Neural cell (in vitro differentiated cells): ENCODE data around the gene GLUL. TPM values are rescaled to one million over a fixed set of nuclear protein-coding genes. Genes with fewer than 3 reads are reported as not detected.

ENCODE experiments used
- H2AFZ ChIP-seq: fragments of 200-600, 300-800 bp; sonication (generic), shearing (Covaris generic); 2 replicates; pipeline ENCODE4 v1.6.0; 2014; ENCODE audit warnings: low read depth, mild to moderate bottlenecking, antibody characterized with exemption, low read length, moderate library complexity
- H3F3A ChIP-seq: fragments of 200-600 bp; shearing (Covaris generic); 2 replicates; pipeline ENCODE4 v1.6.1; 2016; ENCODE audit warnings: mild to moderate bottlenecking, moderate library complexity, mixed read lengths, antibody characterized with exemption, low read length; ENCODE audit not compliant: insufficient read depth, poor library complexity, severe bottlenecking
- H3K27ac ChIP-seq: fragments of 200-600, 300-800 bp; sonication (generic), shearing (Covaris generic); 2 replicates; pipeline ENCODE4 v1.5.1; 2014; ENCODE audit warnings: mild to moderate bottlenecking, low read length, moderate library complexity
- H3K27me3 ChIP-seq: fragments of 300-800, 200-600 bp; sonication (generic), shearing (Covaris generic); 2 replicates; pipeline ENCODE4 v1.6.0; 2014; ENCODE audit warnings: mild to moderate bottlenecking, low read depth, low read length, moderate library complexity; ENCODE audit not compliant: insufficient read depth
- H3K36me3 ChIP-seq: fragments of 300-800, 200-600 bp; sonication (generic), shearing (Covaris generic); 2 replicates; pipeline ENCODE4 v1.5.1; 2014; ENCODE audit warnings: mild to moderate bottlenecking, antibody characterized with exemption, low read length, moderate library complexity; ENCODE audit not compliant: insufficient read depth
- H3K4me2 ChIP-seq: fragments of 300-800, 200-600 bp; sonication (generic), shearing (Covaris generic); 2 replicates; pipeline ENCODE4 v1.6.0; 2014; ENCODE audit warnings: mild to moderate bottlenecking, low read length
- H3K4me3 ChIP-seq: fragments of 300-800, 200-600 bp; sonication (generic), shearing (Covaris generic); 2 replicates; pipeline ENCODE4 v1.5.1; 2014; ENCODE audit warnings: mild to moderate bottlenecking, low read length, moderate library complexity
- H3K79me2 ChIP-seq: fragments of 200-600 bp; shearing (Covaris generic); replicated peaks from 2 replicates; pipeline ENCODE4 v1.6.0; 2014; ENCODE audit warnings: mild to moderate bottlenecking, low read length, moderate library complexity; ENCODE audit not compliant: insufficient read depth
- H3K9ac ChIP-seq: fragments of 300-800, 200-600 bp; sonication (generic), shearing (Covaris generic); 2 replicates; pipeline ENCODE4 v1.6.1; 2016; ENCODE audit warnings: mild to moderate bottlenecking, low read length, mixed read lengths
- H3K9me2 ChIP-seq: fragments of 200-600 bp; shearing (Covaris generic); 2 replicates; pipeline ENCODE4 v1.6.1; 2016; ENCODE audit warnings: mild to moderate bottlenecking, low read length, mixed read lengths; ENCODE audit not compliant: insufficient read depth
- H3K9me3 ChIP-seq: fragments of 200-600, 300-800 bp; sonication (generic), shearing (Covaris generic); 2 replicates; pipeline ENCODE4 v1.6.1; 2016; ENCODE audit warnings: mild to moderate bottlenecking, mixed run types, low read length, moderate library complexity, mixed read lengths
- H4K20me1 ChIP-seq: fragments of 200-600 bp; shearing (Covaris generic); 2 replicates; pipeline ENCODE4 v1.6.1; 2016; ENCODE audit warnings: mild to moderate bottlenecking, mixed run types; ENCODE audit not compliant: insufficient read depth
- EP300 ChIP-seq: fragments of 450-650 bp; conservative IDR thresholded peaks from 2 replicates; pipeline ENCODE4 v1.6.1; 2014; ENCODE audit warnings: antibody characterized with exemption, mild to moderate bottlenecking, moderate library complexity; ENCODE audit not compliant: poor library complexity, severe bottlenecking
- EZH2 ChIP-seq: fragments of 200-600, 300-800 bp; shearing (Covaris generic), sonication (generic); IDR thresholded peaks from 2 replicates; pipeline ENCODE4 v1.6.1; 2014; ENCODE audit warnings: antibody characterized with exemption, low read length, borderline replicate concordance, mild to moderate bottlenecking; ENCODE audit not compliant: insufficient read depth, poor library complexity, severe bottlenecking
- MXI1 ChIP-seq: fragments of 450-650 bp; conservative IDR thresholded peaks from 2 replicates; pipeline ENCODE4 v1.6.1; 2014; ENCODE audit warnings: antibody characterized with exemption, mild to moderate bottlenecking; ENCODE audit not compliant: poor library complexity, severe bottlenecking
- POLR2AphosphoS5 ChIP-seq: IDR thresholded peaks from 2 replicates; pipeline ENCODE4 v1.6.1; 2012
- RAD21 ChIP-seq: fragments of 450-650 bp; conservative IDR thresholded peaks from 2 replicates; pipeline ENCODE4 v1.6.1; 2014; ENCODE audit warnings: antibody characterized with exemption, mild to moderate bottlenecking, moderate library complexity
- SMC3 ChIP-seq: fragments of 450-650 bp; conservative IDR thresholded peaks from 2 replicates; pipeline ENCODE4 v1.6.1; 2014; ENCODE audit warnings: antibody characterized with exemption, mild to moderate bottlenecking, moderate library complexity; ENCODE audit not compliant: poor library complexity
- TAF1 ChIP-seq: IDR thresholded peaks from 2 replicates; pipeline ENCODE4 v1.6.1; 2012; ENCODE audit warnings: low read depth
- polyA plus RNA-seq: library from polyadenylated mRNA; depleted of rRNA; stranded (reverse); fragments of >200 nt; gene quantifications from 2 replicates; pipeline ENCODE4 v1.2.3, GENCODE V29; 2014
- TF ChIP-seq, protein P1 (sequence below): IDR thresholded peaks from 2 replicates; pipeline ENCODE4 v1.6.1; 2012; ENCODE audit warnings: borderline replicate concordance
- TF ChIP-seq, protein P2 (sequence below): fragments of 450-650 bp; IDR thresholded peaks from 2 replicates; pipeline ENCODE4 v1.5.1; 2014; ENCODE audit warnings: antibody characterized with exemption, mild to moderate bottlenecking, moderate library complexity; ENCODE audit not compliant: poor library complexity, severe bottlenecking

GLUL gene
- polyA plus RNA-seq, 1 donor from 2014 or later: 219 TPM

DNA sequence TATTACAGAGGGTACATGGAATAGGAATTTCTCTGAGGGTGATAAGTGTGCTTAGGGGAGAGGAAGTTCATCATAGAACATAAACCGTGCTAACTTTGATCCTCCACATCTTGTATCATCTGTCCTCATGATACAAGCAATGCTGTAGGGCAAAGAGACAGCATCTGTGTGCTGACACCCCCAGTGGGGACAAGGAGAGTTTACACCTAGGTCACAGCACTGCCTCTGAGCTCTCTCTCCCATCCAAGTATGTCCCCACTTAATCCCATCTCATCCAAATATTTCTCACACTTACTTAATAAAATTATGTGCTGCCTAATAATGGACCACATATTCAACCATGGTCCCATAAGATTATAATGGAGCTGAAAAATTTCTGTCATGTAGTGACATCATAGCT, 13.2 kb upstream of the GLUL start:
- Histone ChIP-seq H3K9me3 (no peaks in the 10 kb centered on the region), H3K36me3 (no peaks in the 10 kb centered on the region), H2AFZ (no peak overlapping the region)

DNA sequence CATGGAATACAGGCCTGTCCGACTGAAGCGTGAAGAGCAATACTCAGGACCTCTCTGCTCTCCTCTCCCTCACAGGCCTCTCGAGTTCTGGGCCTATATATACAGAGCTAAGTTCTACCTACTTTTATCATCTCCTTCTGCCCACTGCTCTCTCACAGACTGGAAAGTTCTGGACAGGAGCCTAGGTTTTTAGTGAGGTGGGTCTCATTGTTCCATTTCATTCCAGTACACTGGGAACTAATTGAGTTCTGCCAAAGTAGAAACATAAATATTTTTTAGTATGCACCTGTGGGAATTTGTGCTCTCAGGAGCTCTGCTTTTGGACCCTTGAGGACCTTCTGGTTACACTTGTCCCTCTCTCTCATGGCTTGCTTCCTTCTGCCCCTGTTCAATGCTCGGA, 9.0 kb upstream of the GLUL start, which contains the start of gene TEDDM1:
TSS of gene TEDDM1 (minus strand) at position 101 of the 400 bp plus-strand sequence. CDS start 182 bp downstream, outside the sequence.
- Histone ChIP-seq H3K4me3 (no peak within 1 kb of the TSS), H3K9me2 (no peaks in the 10 kb centered on the region), H3F3A (no peaks in the 10 kb centered on the region), H4K20me1 (no peaks in the 10 kb centered on the region), H3K79me2 (no peaks in the 10 kb centered on the region), H3K9ac (no peak within 1 kb of the TSS), H2AFZ (no peak within 1 kb of the TSS), H3K27ac (no peak within 1 kb of the TSS), H3K9me3 (no peaks in the 10 kb centered on the region), H3K36me3 (no peaks in the 10 kb centered on the region), H3K27me3 (no peaks in the 10 kb centered on the region), H3K4me2 (no peak within 1 kb of the TSS)
- TF ChIP-seq EZH2 (no peak), EP300 (no peak), POLR2AphosphoS5 (no peak), SMC3 (no peak), TAF1 (no peak), RAD21 (no peak), MXI1 (no peak)
- TF ChIP-seq, protein P1, sequence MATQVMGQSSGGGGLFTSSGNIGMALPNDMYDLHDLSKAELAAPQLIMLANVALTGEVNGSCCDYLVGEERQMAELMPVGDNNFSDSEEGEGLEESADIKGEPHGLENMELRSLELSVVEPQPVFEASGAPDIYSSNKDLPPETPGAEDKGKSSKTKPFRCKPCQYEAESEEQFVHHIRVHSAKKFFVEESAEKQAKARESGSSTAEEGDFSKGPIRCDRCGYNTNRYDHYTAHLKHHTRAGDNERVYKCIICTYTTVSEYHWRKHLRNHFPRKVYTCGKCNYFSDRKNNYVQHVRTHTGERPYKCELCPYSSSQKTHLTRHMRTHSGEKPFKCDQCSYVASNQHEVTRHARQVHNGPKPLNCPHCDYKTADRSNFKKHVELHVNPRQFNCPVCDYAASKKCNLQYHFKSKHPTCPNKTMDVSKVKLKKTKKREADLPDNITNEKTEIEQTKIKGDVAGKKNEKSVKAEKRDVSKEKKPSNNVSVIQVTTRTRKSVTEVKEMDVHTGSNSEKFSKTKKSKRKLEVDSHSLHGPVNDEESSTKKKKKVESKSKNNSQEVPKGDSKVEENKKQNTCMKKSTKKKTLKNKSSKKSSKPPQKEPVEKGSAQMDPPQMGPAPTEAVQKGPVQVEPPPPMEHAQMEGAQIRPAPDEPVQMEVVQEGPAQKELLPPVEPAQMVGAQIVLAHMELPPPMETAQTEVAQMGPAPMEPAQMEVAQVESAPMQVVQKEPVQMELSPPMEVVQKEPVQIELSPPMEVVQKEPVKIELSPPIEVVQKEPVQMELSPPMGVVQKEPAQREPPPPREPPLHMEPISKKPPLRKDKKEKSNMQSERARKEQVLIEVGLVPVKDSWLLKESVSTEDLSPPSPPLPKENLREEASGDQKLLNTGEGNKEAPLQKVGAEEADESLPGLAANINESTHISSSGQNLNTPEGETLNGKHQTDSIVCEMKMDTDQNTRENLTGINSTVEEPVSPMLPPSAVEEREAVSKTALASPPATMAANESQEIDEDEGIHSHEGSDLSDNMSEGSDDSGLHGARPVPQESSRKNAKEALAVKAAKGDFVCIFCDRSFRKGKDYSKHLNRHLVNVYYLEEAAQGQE: no peak
- TF ChIP-seq, protein P2, sequence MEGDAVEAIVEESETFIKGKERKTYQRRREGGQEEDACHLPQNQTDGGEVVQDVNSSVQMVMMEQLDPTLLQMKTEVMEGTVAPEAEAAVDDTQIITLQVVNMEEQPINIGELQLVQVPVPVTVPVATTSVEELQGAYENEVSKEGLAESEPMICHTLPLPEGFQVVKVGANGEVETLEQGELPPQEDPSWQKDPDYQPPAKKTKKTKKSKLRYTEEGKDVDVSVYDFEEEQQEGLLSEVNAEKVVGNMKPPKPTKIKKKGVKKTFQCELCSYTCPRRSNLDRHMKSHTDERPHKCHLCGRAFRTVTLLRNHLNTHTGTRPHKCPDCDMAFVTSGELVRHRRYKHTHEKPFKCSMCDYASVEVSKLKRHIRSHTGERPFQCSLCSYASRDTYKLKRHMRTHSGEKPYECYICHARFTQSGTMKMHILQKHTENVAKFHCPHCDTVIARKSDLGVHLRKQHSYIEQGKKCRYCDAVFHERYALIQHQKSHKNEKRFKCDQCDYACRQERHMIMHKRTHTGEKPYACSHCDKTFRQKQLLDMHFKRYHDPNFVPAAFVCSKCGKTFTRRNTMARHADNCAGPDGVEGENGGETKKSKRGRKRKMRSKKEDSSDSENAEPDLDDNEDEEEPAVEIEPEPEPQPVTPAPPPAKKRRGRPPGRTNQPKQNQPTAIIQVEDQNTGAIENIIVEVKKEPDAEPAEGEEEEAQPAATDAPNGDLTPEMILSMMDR: no peak

More for the DNA sequence above, 13.2 kb upstream of the GLUL start:
- Histone ChIP-seq H3K9me2 (no peaks in the 10 kb centered on the region), H3K4me3 (no peak overlapping the region), H3F3A (no peaks in the 10 kb centered on the region), H3K4me2 (no peak overlapping the region), H4K20me1 (no peaks in the 10 kb centered on the region), H3K9ac (no peak overlapping the region), H3K27me3 (no peaks in the 10 kb centered on the region), H3K27ac (no peak overlapping the region), H3K79me2 (no peaks in the 10 kb centered on the region)
- no peak for TF ChIP-seq EP300
- TF ChIP-seq, protein P1: no peak
- no peak for TF ChIP-seq TAF1
